DND-41 (cell line): Measurements from ENCODE around the gene HEBP1.

Source experiments
- CTCF ChIP-seq: IDR thresholded peaks from 2 replicates; pipeline ENCODE4 v1.5.1; 2012; ENCODE audit warnings: borderline replicate concordance, low read length, moderate library complexity, mild to moderate bottlenecking; ENCODE audit not compliant: poor library complexity, severe bottlenecking; ENCODE audit errors: extremely low read depth
- EZH2 ChIP-seq: IDR thresholded peaks from 3 replicates; pipeline ENCODE4 v1.6.1; 2012; ENCODE audit warnings: borderline replicate concordance, low read depth, mild to moderate bottlenecking, moderate library complexity, low read length, inconsistent platforms; ENCODE audit not compliant: severe bottlenecking

- TF ChIP-seq CTCF (no peak), EZH2 (no peak)
These were observed 30.7 kb upstream of the HEBP1 start for GRCh38 chr12:13030541-13031291.
